Renal cortical epithelial cell (primary cell): Measurements from ENCODE around the gene INPP5E. TPM values are rescaled to one million over a fixed set of nuclear protein-coding genes. Genes with fewer than 3 reads are reported as not detected.

ENCODE experiments used
- DNase-seq: peaks from one replicate; pipeline ENCODE4 v3.0.0-alpha.2; 2011; ENCODE audit warnings: low read depth
- total RNA-seq: library from RNA; depleted of rRNA; stranded (reverse); fragments of >200 nt; gene quantifications from 2 replicates; pipeline ENCODE4 v1.2.3, GENCODE V29; 2014

The INPP5E gene
- total RNA-seq, 1 donor from 2014 or later: 11.5 TPM

- DNase-seq: no peak
These were observed 50.2 kb downstream of the INPP5E start for GRCh38 chr9:136389396-136389795.

- DNase-seq: no peak
These were observed 52.4 kb downstream of the INPP5E start for GRCh38 chr9:136387217-136387616.

GRCh38 chr9:136386018-136386417 is 53.6 kb downstream of the INPP5E start:
- DNase-seq: no peak

- no peak for DNase-seq
These were observed 54.6 kb downstream of the INPP5E start for GRCh38 chr9:136385015-136385414.

GRCh38 chr9:136383436-136383835 is 56.2 kb downstream of the INPP5E start:
- no peak for DNase-seq

GRCh38 chr9:136381966-136382513 is 57.6 kb downstream of the INPP5E start:
- DNase-seq: no peak

GRCh38 chr9:136381311-136381710 is 58.3 kb downstream of the INPP5E start:
- DNase-seq: no peak

GRCh38 chr9:136380381-136380780 is 59.3 kb downstream of the INPP5E start:
- no peak for DNase-seq

- no peak for DNase-seq
These were observed 59.8 kb downstream of the INPP5E start for GRCh38 chr9:136379891-136380290.

- DNase-seq: no peak
These were observed 60.2 kb downstream of the INPP5E start for GRCh38 chr9:136379401-136379800.

GRCh38 chr9:136379003-136379287 is 60.7 kb downstream of the INPP5E start:
- DNase-seq: no peak

Other genes with a start within 250 kb of the INPP5E start
- gene LHX3, start 234.7 kb downstream of the INPP5E start, total RNA-seq: not detected in 2 replicates
- gene QSOX2, start 194.0 kb downstream of the INPP5E start, total RNA-seq: 9.2 and 10.3 TPM in 2 replicates
- not detected in 2 replicates for gene CCDC187, start 135.8 kb downstream of the INPP5E start, total RNA-seq
- gene GPSM1, start 112.3 kb downstream of the INPP5E start, total RNA-seq: 15.5 and 23.6 TPM in 2 replicates
- 12.5 and 17.4 TPM in 2 replicates for gene DNLZ, start 76.1 kb downstream of the INPP5E start, total RNA-seq
- 0.52 and 1.5 TPM in 2 replicates for gene CARD9, start 66.2 kb downstream of the INPP5E start, total RNA-seq
- 7.5 and 15.5 TPM in 2 replicates for gene SNAPC4, start 39.7 kb downstream of the INPP5E start, total RNA-seq
- 30.4 and 54.5 TPM in 2 replicates for gene ENTR1, start 29.2 kb downstream of the INPP5E start, total RNA-seq
- 45.8 and 48.1 TPM in 2 replicates for gene PMPCA, start 29.2 kb downstream of the INPP5E start, total RNA-seq
- gene SEC16A, start 43.2 kb upstream of the INPP5E start, total RNA-seq: 20.8 and 69.4 TPM in 2 replicates
- 9.2 and 47.5 TPM in 2 replicates for gene NOTCH1, start 106.2 kb upstream of the INPP5E start, total RNA-seq
- 3.8 and 19.4 TPM in 2 replicates for gene EGFL7, start 223.1 kb upstream of the INPP5E start, total RNA-seq
- 53.8 and 70.5 TPM in 2 replicates for gene AGPAT2, start 247.6 kb upstream of the INPP5E start, total RNA-seq